Smooth muscle cell (in vitro differentiated cells): ENCODE results near the gene GDA. TPM values are rescaled to one million over a fixed set of nuclear protein-coding genes. Genes with fewer than 3 reads are reported as not detected.

Experiments
- DNase-seq: peaks from one replicate; lab custom pipeline; 2025; ENCODE audit not compliant: unreplicated experiment; lab: John Stamatoyannopoulos, UW
- H2AFZ ChIP-seq: fragments of 200-600 bp; sonication (generic); 2 replicates; pipeline ENCODE4 v1.6.0; 2016; ENCODE audit warnings: antibody characterized with exemption, low read depth, mild to moderate bottlenecking
- H3F3A ChIP-seq: fragments of 200-600 bp; sonication (generic); 2 replicates; pipeline ENCODE4 v1.6.0; 2017; ENCODE audit warnings: antibody characterized with exemption, low read depth
- H3K27ac ChIP-seq: fragments of 200-600 bp; sonication (generic); 2 replicates; pipeline ENCODE4 v1.5.1; 2016; ENCODE audit warnings: low read depth, mild to moderate bottlenecking
- H3K27me3 ChIP-seq: fragments of 200-600 bp; sonication (generic); 2 replicates; pipeline ENCODE4 v1.6.1; 2016; ENCODE audit warnings: low read depth, mild to moderate bottlenecking
- H3K36me3 ChIP-seq: fragments of 200-600 bp; sonication (generic); 2 replicates; pipeline ENCODE4 v1.5.1; 2016; ENCODE audit warnings: low read depth
- H3K4me1 ChIP-seq: fragments of 200-600 bp; sonication (generic); 2 replicates; pipeline ENCODE4 v1.5.1; 2016; ENCODE audit warnings: low read depth
- H3K4me2 ChIP-seq: fragments of 200-600 bp; sonication (generic); 2 replicates; pipeline ENCODE4 v1.6.0; 2016; ENCODE audit warnings: mild to moderate bottlenecking
- H3K4me3 ChIP-seq: fragments of 200-600 bp; sonication (generic); 2 replicates; pipeline ENCODE4 v1.5.1; 2016; ENCODE audit warnings: mild to moderate bottlenecking
- H3K79me2 ChIP-seq: fragments of 200-600 bp; sonication (generic); 2 replicates; pipeline ENCODE4 v1.6.0; 2016; ENCODE audit warnings: low read depth, mild to moderate bottlenecking
- H3K9ac ChIP-seq: fragments of 200-600 bp; sonication (generic); 2 replicates; pipeline ENCODE4 v1.6.0; 2016; ENCODE audit warnings: low read depth
- H3K9me3 ChIP-seq: fragments of 200-600 bp; sonication (generic); replicated peaks from 2 replicates; pipeline ENCODE4 v1.5.1; 2016; ENCODE audit warnings: low read depth
- H4K20me1 ChIP-seq: fragments of 200-600 bp; sonication (generic); 2 replicates; pipeline ENCODE4 v1.6.0; 2016; ENCODE audit warnings: low read depth
- CTCF ChIP-seq: fragments of 200-600 bp; sonication (generic); IDR thresholded peaks from 2 replicates; pipeline ENCODE4 v1.5.1; 2017; ENCODE audit warnings: borderline replicate concordance, mild to moderate bottlenecking, antibody characterized with exemption; ENCODE audit not compliant: insufficient read depth, poor library complexity, severe bottlenecking
- WGBS: methylation state at CpG from one replicate; pipeline ENCODE4 v1.1.7; 2016; ENCODE audit warnings: low lambda C conversion rate; 5-methylcytosine and 5-hydroxymethylcytosine counted together
- polyA plus RNA-seq: library from polyadenylated mRNA; unstranded; fragments of >200 nt; fragmentation: Nextera tagmentation; extraction: Ambion mirVana; gene quantifications from 2 replicates; pipeline ENCODE4 v1.2.1, GENCODE V29; 2016
- total RNA-seq: library from RNA; depleted of rRNA; stranded (reverse); fragments of >200 nt; gene quantifications from 2 replicates; pipeline ENCODE4 v1.2.3, GENCODE V29; 2014

The GDA gene
- total and polyA plus RNA-seq, 2 experiments from 2014 or later, result 1.4 to 10.3 TPM

- Histone ChIP-seq H3K27me3 (no peaks in the 10 kb centered on the region), H4K20me1 (no peaks in the 10 kb centered on the region), H3K36me3 (no peaks in the 10 kb centered on the region), H3K79me2 (no peaks in the 10 kb centered on the region), H3K9me3 (no peaks in the 10 kb centered on the region), H3K4me1 (no peaks in the 10 kb centered on the region), H3F3A (no peaks in the 10 kb centered on the region), H3K4me2 (no peak overlapping the region), H2AFZ (no peak overlapping the region), H3K9ac (no peak overlapping the region), H3K4me3 (no peak overlapping the region), H3K27ac (no peak overlapping the region)
- no peak for DNase-seq
- TF ChIP-seq CTCF, result no peak
- WGBS, result 93% methylated on average over 1 of the region's 1 CpG
Observed at GRCh38 chr9:72220589-72220988, 71.3 kb downstream of the GDA start.

GRCh38 chr9:72226146-72226812, 77.0 kb downstream of the GDA start:
- no peak for DNase-seq
- Histone ChIP-seq H3K4me2 (no peak overlapping the region), H3K4me3 (no peak overlapping the region), H3K4me1 (no peaks in the 10 kb centered on the region), H3K27ac (no peak overlapping the region), H4K20me1 (no peaks in the 10 kb centered on the region), H3K9me3 (no peaks in the 10 kb centered on the region), H3K79me2 (no peaks in the 10 kb centered on the region), H3K36me3 (no peaks in the 10 kb centered on the region), H3K9ac (no peak overlapping the region), H3F3A (no peaks in the 10 kb centered on the region), H2AFZ (no peak overlapping the region), H3K27me3 (no peaks in the 10 kb centered on the region)
- WGBS, result 91% methylated on average over 2 of the region's 2 CpGs
- TF ChIP-seq CTCF, result no peak

GRCh38 chr9:72228282-72228681, 79.0 kb downstream of the GDA start:
- Histone ChIP-seq H4K20me1 (no peaks in the 10 kb centered on the region), H2AFZ (no peak overlapping the region), H3K36me3 (no peaks in the 10 kb centered on the region), H3K79me2 (no peaks in the 10 kb centered on the region), H3K4me3 (no peak overlapping the region), H3K27me3 (no peaks in the 10 kb centered on the region), H3K4me2 (no peak overlapping the region), H3K9ac (no peak overlapping the region), H3K4me1 (no peaks in the 10 kb centered on the region), H3K27ac (no peak overlapping the region), H3F3A (no peaks in the 10 kb centered on the region), H3K9me3 (no peaks in the 10 kb centered on the region)
- no peak for TF ChIP-seq CTCF
- WGBS, result 96% methylated on average over 3 of the region's 3 CpGs
- DNase-seq, result no peak

- no peak for TF ChIP-seq CTCF
- Histone ChIP-seq H3K9ac (no peak overlapping the region), H3K9me3 (no peaks in the 10 kb centered on the region), H3K27me3 (no peaks in the 10 kb centered on the region), H2AFZ (no peak overlapping the region), H3K4me3 (no peak overlapping the region), H4K20me1 (no peaks in the 10 kb centered on the region), H3K4me1 (no peaks in the 10 kb centered on the region), H3K27ac (no peak overlapping the region), H3K4me2 (no peak overlapping the region), H3F3A (no peaks in the 10 kb centered on the region), H3K79me2 (no peaks in the 10 kb centered on the region), H3K36me3 (no peaks in the 10 kb centered on the region)
- 90% methylated on average over 3 of the region's 3 CpGs for WGBS
- DNase-seq, result no peak
Observed at GRCh38 chr9:72232778-72233177, 83.5 kb downstream of the GDA start.
